ENCODE data around the gene RAPGEF5. TPM values are rescaled to one million over a fixed set of nuclear protein-coding genes. Genes with fewer than 3 reads are reported as not detected.

The RAPGEF5 gene
- total and polyA plus RNA-seq, 2 donors (not counting 3 experiments of a cell fraction or from before 2014, with no cell fraction given): 10.0 to 43.2 TPM

DNA sequence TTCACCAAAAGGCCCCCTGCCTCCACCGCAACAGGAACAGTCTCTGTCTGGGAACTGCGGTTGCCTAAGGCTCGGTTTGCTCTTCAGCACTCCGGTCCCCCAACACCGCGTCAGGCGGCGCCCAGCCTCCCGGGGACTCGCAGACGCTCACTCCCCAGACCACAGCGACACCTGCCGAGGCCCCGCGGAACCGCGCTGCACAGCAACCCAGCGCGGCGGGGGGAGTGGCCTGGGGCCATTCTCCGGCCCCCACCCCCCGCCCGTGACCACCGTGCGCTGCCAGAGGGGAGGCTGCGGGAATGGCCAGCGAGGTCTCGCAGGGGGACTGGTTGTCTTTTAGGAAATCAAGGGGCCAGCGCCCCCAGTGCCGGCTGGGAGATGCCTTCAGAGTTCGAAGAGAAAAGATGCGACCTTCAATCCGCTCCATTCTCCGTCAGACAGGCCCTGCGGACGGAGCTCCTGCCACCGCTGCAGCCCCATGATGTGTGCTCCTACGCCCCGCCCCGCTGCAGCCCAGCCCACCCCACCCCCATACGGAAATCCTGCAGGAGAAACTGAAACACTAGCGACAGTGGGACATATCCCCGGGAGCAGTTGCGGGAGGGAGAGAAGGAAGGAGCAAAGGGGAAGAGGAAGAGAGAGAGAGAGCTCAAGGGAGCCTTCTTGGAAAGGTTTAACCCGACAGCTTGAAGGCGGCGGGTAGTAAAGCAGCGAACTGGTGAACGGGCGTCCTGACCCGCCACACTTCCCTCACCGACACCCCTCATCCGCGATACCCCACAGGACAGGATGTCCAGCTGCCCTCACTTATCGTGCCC is 273.9 kb downstream of the RAPGEF5 start:
- Histone ChIP-seq H3K4me1 (ENCODE audit: control insufficient read depth, extremely low read depth, insufficient read depth, low read length) (peaks cover 11% of the 10 kb centered on the region), H3K4me2 (ENCODE audit: insufficient read depth, low read length) (peak overlapping the region; percentile 96), H4K20me1 (replicated peaks; ENCODE audit: control insufficient read depth, extremely low read depth, insufficient read depth, low read length) (no peaks in the 10 kb centered on the region), H3K36me3 (ENCODE audit: control insufficient read depth in 2 of 2, extremely low read depth in 1 of 2, insufficient read depth in 2 of 2, low read length in 2 of 2) (no peaks in the 10 kb centered on the region), H2AFZ (ENCODE audit: low read depth, low read length) (peak overlapping the region; percentile 98), H3K9me1 (replicated peaks; ENCODE audit: control insufficient read depth, extremely low read depth, insufficient read depth, low read length) (no peaks in the 10 kb centered on the region), H3K27ac (ENCODE audit: insufficient read depth, low read depth, low read length) (peak overlapping the region; percentile 6), H3K27me3 (ENCODE audit: control insufficient read depth in 2 of 2, insufficient read depth in 2 of 2, low read length in 2 of 2) (peaks cover 10 to 19% of the 10 kb centered on the region in 2 experiments), H3K79me2 (ENCODE audit: control insufficient read depth, insufficient read depth, low read length) (no peaks in the 10 kb centered on the region), H3K4me3 (replicated peaks in 1 of 3; ENCODE audit: insufficient read depth in 1 of 3, low read depth in 1 of 3, low read length in 3 of 3) (peak overlapping the region; percentile 22 to 69 (median 66)), H3K9me3 (replicated peaks; ENCODE audit: control insufficient read depth, insufficient read depth, low read length) (no peaks in the 10 kb centered on the region), H3K9ac (replicated peaks; ENCODE audit: extremely low read depth, insufficient read depth, low read length) (peak overlapping the region; percentile 59)
- intact Hi-C loops (cut with micrococcal nuclease) (loop anchor here (1.0 to 5.0 kb wide), 8 partner anchors 82 to 1300 kb away; partner anchors contain the start of gene CDCA7L), dilution Hi-C loops (cut with MboI; ENCODE audit: extremely low pct_ligation_motif_present, low sequenced_read_pairs) (no loop called here)
- TF ChIP-seq GATA2 (IDR thresholded peaks at IDR 0.05; ENCODE audit: insufficient read depth, insufficient read length, low read depth, low read length) (no peak), FOS (IDR thresholded peaks at IDR 0.05; ENCODE audit: borderline replicate concordance, insufficient read depth, low read length) (peak; percentile 16), JUN (IDR thresholded peaks at IDR 0.05; ENCODE audit: borderline replicate concordance, insufficient read depth, insufficient read length, low read depth) (no peak), POLR2A (IDR thresholded peaks at IDR 0.05; ENCODE audit: low read depth, low read length) (peak; percentile 69), MYC (IDR thresholded peaks at IDR 0.05; ENCODE audit: low read depth, low read length) (no peak), EZH2 (IDR thresholded peaks at IDR 0.05; ENCODE audit: borderline replicate concordance, low read depth, low read length, severe bottlenecking) (no peak), POLR2AphosphoS5 (IDR thresholded peaks at IDR 0.05; ENCODE audit: insufficient read depth, low read depth, low read length) (no peak)
- TF ChIP-seq, protein P1, sequence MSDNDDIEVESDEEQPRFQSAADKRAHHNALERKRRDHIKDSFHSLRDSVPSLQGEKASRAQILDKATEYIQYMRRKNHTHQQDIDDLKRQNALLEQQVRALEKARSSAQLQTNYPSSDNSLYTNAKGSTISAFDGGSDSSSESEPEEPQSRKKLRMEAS (IDR thresholded peaks at IDR 0.05; ENCODE audit: insufficient read depth, insufficient read length): no peak
- TF ChIP-seq, protein P2, sequence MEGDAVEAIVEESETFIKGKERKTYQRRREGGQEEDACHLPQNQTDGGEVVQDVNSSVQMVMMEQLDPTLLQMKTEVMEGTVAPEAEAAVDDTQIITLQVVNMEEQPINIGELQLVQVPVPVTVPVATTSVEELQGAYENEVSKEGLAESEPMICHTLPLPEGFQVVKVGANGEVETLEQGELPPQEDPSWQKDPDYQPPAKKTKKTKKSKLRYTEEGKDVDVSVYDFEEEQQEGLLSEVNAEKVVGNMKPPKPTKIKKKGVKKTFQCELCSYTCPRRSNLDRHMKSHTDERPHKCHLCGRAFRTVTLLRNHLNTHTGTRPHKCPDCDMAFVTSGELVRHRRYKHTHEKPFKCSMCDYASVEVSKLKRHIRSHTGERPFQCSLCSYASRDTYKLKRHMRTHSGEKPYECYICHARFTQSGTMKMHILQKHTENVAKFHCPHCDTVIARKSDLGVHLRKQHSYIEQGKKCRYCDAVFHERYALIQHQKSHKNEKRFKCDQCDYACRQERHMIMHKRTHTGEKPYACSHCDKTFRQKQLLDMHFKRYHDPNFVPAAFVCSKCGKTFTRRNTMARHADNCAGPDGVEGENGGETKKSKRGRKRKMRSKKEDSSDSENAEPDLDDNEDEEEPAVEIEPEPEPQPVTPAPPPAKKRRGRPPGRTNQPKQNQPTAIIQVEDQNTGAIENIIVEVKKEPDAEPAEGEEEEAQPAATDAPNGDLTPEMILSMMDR (IDR thresholded peaks at IDR 0.05; ENCODE audit: extremely low read depth in 1 of 2, insufficient read depth in 1 of 2, low read depth in 1 of 2, low read length in 2 of 2): peak; percentile 98 to 99
- POLR2A ChIA-PET: interaction anchor here (1.9 kb wide), 1 partner anchor 656 kb away, joined by 5 read pairs; the partner anchor contains the start of gene SP4
- peak; percentile 86 for FAIRE-seq
- DNase-seq (ENCODE audit: low read depth, low spot score): peak; percentile 86
- CTCF ChIA-PET: interaction anchor here (0.6 to 2.7 kb wide), 43 partner anchors 8 to 1306 kb away, joined by 3 to 49 read pairs (median 4); partner anchors contain the start of genes CDCA7L, SP4 and STEAP1B
- TSS peak; percentile 25 for BruUV-seq (replicated peaks)

Measured in endothelial cell of umbilical vein (primary cell).